ENCODE measurements around the gene SNAPC1. TPM values are rescaled to one million over a fixed set of nuclear protein-coding genes. Genes with fewer than 3 reads are reported as not detected.
A peak's percentile ranks its signal among the peaks of the same experiment; 100 is the strongest.

Gene SNAPC1
- total and polyA plus RNA-seq, 2 donors (not counting 1 experiment from before 2014, with no cell fraction given), result 23.4 to 29.6 TPM

DNA sequence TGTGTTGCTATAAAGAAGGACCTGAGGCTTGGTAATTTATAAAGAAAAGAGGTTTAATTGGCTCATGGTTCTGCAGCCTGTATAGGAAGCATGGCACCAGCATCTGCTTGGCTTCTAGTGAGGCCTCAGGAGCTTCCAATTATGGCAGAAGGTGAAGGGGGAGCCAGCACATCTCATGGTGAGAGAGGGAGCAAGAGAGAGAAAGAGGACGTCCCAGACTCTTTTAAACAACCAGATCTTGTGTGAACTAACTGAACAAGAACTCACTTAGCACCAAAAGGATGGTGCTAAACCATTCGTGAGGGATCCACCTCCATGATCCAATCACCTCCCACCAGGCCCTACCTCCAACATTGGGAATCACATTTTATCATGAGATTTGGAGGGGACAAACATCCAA, 6.1 kb upstream of the SNAPC1 start:
- no peaks in the 10 kb centered on the region for H4K20me1 ChIP-seq (ENCODE audit: control insufficient read depth, extremely low read depth, insufficient read depth, low read length)
- peaks cover 8% of the 10 kb centered on the region for H3K4me1 ChIP-seq (ENCODE audit: control insufficient read depth, extremely low read depth, insufficient read depth, low read length)
- no peak for DNase-seq (ENCODE audit: low read depth in 2 of 2)
- no peaks in the 10 kb centered on the region for H3K27me3 ChIP-seq (ENCODE audit: control insufficient read depth, insufficient read depth, low read length)
- H3K36me3 ChIP-seq (ENCODE audit: control insufficient read depth, insufficient read depth, low read length), result no peaks in the 10 kb centered on the region
- H2AFZ ChIP-seq (ENCODE audit: low read length), result no peak overlapping the region
- H3K79me2 ChIP-seq (ENCODE audit: control insufficient read depth, insufficient read depth, low read length), result no peaks in the 10 kb centered on the region
- H3K9me3 ChIP-seq (ENCODE audit: control insufficient read depth, insufficient read depth, low read depth, low read length), result no peaks in the 10 kb centered on the region
- no peak overlapping the region for H3K4me3 ChIP-seq (replicated peaks in 1 of 4; ENCODE audit: control extremely low read depth in 1 of 4, insufficient read depth in 1 of 4, low read depth in 3 of 4, low read length in 4 of 4)
- no peak overlapping the region for H3K27ac ChIP-seq (ENCODE audit: insufficient read depth, low read length)
- H3K4me2 ChIP-seq (ENCODE audit: extremely low read depth, insufficient read depth, low read length), result no peak overlapping the region
- H3K9ac ChIP-seq (ENCODE audit: insufficient read depth, low read length), result no peak overlapping the region
- TF ChIP-seq, protein P1, sequence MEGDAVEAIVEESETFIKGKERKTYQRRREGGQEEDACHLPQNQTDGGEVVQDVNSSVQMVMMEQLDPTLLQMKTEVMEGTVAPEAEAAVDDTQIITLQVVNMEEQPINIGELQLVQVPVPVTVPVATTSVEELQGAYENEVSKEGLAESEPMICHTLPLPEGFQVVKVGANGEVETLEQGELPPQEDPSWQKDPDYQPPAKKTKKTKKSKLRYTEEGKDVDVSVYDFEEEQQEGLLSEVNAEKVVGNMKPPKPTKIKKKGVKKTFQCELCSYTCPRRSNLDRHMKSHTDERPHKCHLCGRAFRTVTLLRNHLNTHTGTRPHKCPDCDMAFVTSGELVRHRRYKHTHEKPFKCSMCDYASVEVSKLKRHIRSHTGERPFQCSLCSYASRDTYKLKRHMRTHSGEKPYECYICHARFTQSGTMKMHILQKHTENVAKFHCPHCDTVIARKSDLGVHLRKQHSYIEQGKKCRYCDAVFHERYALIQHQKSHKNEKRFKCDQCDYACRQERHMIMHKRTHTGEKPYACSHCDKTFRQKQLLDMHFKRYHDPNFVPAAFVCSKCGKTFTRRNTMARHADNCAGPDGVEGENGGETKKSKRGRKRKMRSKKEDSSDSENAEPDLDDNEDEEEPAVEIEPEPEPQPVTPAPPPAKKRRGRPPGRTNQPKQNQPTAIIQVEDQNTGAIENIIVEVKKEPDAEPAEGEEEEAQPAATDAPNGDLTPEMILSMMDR (conservative IDR thresholded peaks at IDR 0.05 in 1 of 2, IDR thresholded peaks at IDR 0.05 in 1 of 2; ENCODE audit: low read depth in 1 of 2, low read length in 2 of 2), result no peak
- TF ChIP-seq EZH2 (IDR thresholded peaks at IDR 0.05; ENCODE audit: low read length, missing control alignments), result no peak

DNA sequence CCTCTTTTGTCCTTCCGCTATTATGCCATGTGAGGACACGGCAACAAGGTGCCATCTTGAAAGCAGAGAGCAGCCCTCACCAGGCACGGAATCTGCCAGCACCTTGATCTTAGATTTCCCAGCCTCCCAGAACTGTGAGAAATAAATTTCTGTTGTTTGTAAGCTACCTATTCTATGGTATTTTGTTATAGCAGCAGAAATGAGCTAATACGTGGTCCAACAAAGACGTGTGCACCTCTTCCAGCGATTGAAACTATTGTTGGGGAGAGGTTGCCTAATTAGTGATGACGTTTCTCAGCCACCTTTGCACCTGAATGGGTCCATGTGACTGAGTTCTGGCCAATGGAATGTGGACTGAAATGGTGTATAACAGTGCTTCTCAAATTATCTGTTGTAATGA, 2.3 kb upstream of the SNAPC1 start:
- H3K79me2 ChIP-seq (ENCODE audit: control insufficient read depth, insufficient read depth, low read length), result peaks cover 26% of the 10 kb centered on the region
- no peak overlapping the region for H2AFZ ChIP-seq (ENCODE audit: low read length)
- H3K9ac ChIP-seq (ENCODE audit: insufficient read depth, low read length), result no peak overlapping the region
- peaks cover 1% of the 10 kb centered on the region for H3K4me1 ChIP-seq (ENCODE audit: control insufficient read depth, extremely low read depth, insufficient read depth, low read length)
- H3K4me3 ChIP-seq (replicated peaks in 1 of 4; ENCODE audit: control extremely low read depth in 1 of 4, insufficient read depth in 1 of 4, low read depth in 3 of 4, low read length in 4 of 4), result no peak overlapping the region
- no peaks in the 10 kb centered on the region for H4K20me1 ChIP-seq (ENCODE audit: control insufficient read depth, extremely low read depth, insufficient read depth, low read length)
- H3K36me3 ChIP-seq (ENCODE audit: control insufficient read depth, insufficient read depth, low read length), result no peaks in the 10 kb centered on the region
- no peak overlapping the region for H3K4me2 ChIP-seq (ENCODE audit: extremely low read depth, insufficient read depth, low read length)
- TF ChIP-seq EZH2 (IDR thresholded peaks at IDR 0.05; ENCODE audit: low read length, missing control alignments), result no peak
- TF ChIP-seq, protein P1 (conservative IDR thresholded peaks at IDR 0.05 in 1 of 2, IDR thresholded peaks at IDR 0.05 in 1 of 2; ENCODE audit: low read depth in 1 of 2, low read length in 2 of 2), result no peak
- H3K27ac ChIP-seq (ENCODE audit: insufficient read depth, low read length), result no peak overlapping the region
- DNase-seq (ENCODE audit: low read depth in 2 of 2), result no peak
- no peaks in the 10 kb centered on the region for H3K9me3 ChIP-seq (ENCODE audit: control insufficient read depth, insufficient read depth, low read depth, low read length)
- no peaks in the 10 kb centered on the region for H3K27me3 ChIP-seq (ENCODE audit: control insufficient read depth, insufficient read depth, low read length)

DNA sequence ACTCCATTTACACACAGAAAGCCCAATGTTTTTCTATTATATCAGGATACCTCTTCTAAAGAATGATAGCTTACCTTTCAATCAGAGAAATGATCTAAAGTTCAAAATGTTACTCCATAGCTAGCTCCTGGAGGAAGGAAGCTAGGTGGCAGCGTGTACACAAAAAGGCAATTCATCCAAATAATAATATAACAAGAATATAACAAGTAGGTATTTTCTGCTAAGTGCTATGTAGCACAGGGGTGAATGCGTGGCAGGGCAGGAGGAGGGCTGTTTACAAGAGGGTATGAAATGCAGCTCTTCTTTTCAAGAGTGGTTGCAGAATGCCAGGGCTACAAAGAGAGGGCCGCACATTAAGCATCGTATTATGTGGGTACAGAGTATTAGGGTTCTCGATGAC, 663 bp upstream of the SNAPC1 start:
- Histone ChIP-seq H4K20me1 (ENCODE audit: control insufficient read depth, extremely low read depth, insufficient read depth, low read length) (no peaks in the 10 kb centered on the region), H2AFZ (ENCODE audit: low read length) (peak overlapping the region; percentile 12), H3K27ac (ENCODE audit: insufficient read depth, low read length) (peak overlapping the region; percentile 92), H3K4me3 (replicated peaks in 1 of 4; ENCODE audit: control extremely low read depth in 1 of 4, insufficient read depth in 1 of 4, low read depth in 3 of 4, low read length in 4 of 4) (peak overlapping the region in 2 of 4 experiments; percentile 66 to 90), H3K4me2 (ENCODE audit: extremely low read depth, insufficient read depth, low read length) (peak overlapping the region; percentile 5), H3K36me3 (ENCODE audit: control insufficient read depth, insufficient read depth, low read length) (peaks cover 2% of the 10 kb centered on the region), H3K79me2 (ENCODE audit: control insufficient read depth, insufficient read depth, low read length) (peaks cover 40% of the 10 kb centered on the region), H3K9me3 (ENCODE audit: control insufficient read depth, insufficient read depth, low read depth, low read length) (no peaks in the 10 kb centered on the region), H3K27me3 (ENCODE audit: control insufficient read depth, insufficient read depth, low read length) (no peaks in the 10 kb centered on the region), H3K9ac (ENCODE audit: insufficient read depth, low read length) (no peak overlapping the region), H3K4me1 (ENCODE audit: control insufficient read depth, extremely low read depth, insufficient read depth, low read length) (no peaks in the 10 kb centered on the region)
- DNase-seq (ENCODE audit: low read depth in 2 of 2), result no peak
- TF ChIP-seq, protein P1 (conservative IDR thresholded peaks at IDR 0.05 in 1 of 2, IDR thresholded peaks at IDR 0.05 in 1 of 2; ENCODE audit: low read depth in 1 of 2, low read length in 2 of 2), result no peak
- TF ChIP-seq EZH2 (IDR thresholded peaks at IDR 0.05; ENCODE audit: low read length, missing control alignments), result no peak

Measured in fibroblast of lung (primary cell).